ENCODE data around the gene LPP.

LPP gene

DNA sequence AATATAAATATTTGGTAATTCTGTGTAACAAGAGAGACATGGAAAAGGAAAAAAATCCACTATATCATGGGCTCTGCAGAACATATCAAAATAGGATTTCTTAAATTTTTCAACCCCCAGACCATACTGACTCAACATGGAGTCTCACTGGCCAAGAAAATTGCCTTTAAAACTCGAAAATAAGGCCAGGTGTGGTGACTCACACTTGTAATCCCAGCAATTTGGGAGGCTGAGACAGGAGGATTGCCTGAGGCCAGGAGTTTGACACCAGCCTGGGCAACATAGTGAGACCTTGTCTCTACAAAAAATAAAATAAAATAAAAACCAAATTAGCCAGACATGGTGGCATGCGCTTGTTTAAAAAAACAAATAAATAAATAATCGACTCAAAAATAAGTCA lies 723.4 kb downstream of the LPP start:
- no peak for DNase-seq (ENCODE audit: low spot score)

DNA sequence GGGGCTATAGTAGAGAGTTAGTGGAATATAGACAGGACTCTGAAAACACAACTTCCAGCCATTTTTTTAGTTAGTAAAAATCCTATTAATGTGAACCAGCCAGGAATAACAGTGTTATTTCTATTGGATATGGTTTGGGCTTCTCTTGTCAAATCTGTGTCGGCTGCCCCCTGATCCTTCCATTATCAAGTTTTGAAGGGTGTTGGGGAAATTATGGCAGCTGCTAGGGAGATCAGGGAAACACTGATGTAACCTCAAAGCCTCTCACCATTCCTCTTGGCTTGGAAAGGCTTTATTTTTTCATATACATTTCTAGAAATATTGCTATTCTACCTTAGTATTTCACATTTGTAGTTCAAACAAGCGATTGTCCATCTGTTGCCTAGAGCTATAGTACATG lies 724.1 kb downstream of the LPP start:
- no peak for DNase-seq (ENCODE audit: low spot score)

DNA sequence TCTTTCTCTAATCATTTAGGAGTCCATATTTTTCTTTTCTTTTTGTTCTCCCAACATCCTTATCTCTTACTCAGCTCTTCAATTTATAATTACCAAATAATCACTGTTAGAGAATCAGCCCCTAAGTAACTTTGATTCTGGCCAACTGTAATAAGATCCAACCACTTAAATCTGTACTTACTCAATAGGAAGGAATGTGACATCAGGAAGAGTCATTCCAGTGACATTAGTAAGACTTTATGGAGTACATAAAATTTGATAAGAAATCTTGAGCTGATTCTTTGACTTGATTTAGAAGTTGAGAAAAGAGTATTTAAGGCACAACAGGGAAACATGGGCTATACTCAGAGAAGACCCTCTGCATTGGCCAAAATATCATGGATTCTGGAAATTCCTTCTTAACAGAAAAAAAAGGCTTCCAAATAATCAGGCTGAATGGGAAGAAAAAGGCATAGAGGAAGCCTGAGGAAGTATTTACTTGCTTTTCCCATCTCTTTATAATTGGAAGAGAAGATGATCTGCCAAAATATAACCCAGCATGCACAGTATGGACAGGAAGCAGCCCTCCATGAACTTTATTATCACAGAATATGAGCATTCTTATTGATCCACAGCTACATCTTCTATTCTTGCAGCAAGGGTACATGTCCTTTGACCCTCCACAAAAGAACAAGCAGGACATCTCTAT lies 728.1 kb downstream of the LPP start:
- no peak for DNase-seq (ENCODE audit: low spot score)

DNA sequence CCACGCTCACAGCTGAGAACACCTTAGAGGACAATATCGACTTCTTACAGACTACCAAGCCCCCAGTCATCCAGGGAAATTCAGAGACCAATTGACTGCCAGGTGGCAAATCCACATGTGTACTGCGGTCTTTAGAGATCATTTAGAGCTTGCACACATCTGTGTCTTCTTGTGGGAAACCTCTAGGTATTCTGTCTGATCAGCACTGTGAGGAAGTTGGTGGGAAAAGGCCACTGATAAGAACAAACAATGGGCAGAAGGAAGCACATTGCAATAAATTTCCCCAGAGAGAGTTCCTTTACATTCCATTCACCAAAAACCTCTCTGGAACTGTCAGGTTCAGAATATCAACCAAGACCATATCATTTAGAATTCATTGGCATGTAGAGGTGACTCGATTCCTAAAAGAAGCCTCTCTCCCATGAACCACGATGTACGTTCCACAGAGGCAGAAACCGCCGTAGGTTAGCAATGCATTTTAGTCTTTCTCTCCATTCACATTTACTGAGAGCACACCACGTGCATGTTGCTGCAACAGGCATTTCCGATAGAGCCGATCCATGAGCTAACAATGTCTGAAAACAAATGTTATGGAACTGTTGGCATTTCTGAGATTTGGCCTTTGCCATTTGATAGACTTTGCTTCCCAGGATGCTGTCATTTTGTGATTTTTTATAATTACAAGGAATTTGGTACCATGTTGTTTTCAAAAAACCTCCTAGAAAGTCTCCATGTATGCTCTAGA lies 730.5 kb downstream of the LPP start:
- no peak for DNase-seq (ENCODE audit: low spot score)

DNA sequence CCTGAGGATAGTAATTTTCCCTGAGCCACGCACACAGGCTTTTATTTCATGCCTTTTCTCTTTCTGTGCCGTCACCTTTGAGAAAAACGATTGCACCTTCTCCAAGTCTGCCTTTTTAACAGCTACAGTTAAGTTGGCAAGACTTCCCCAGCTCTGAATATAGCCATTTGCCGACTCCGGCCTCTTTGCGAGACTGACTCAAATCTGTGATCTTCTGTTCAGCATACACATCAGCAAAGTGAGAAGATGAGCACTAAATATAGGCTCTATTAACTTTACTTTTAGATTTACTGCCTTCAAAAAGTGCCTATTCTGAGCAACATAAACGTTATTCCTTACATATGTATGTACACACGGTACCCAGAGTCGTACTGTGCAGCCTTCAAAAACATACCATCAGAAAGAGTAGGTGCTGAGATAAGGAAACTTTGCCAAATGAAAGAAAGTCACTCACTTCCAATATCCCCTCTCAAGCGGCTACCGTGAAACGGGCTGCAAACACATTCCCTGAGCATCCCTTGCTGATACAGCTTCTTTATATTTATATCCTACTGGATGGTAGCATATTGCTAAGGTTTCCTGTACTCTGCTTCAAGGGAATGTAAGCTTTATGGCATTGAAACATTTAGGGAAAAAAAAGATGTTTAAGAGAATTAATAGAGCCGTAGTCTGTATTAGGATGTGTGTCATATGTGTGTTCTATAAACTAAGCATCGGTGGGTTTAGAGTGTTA lies 734.5 kb downstream of the LPP start:
- no peak for DNase-seq (ENCODE audit: low spot score)

DNA sequence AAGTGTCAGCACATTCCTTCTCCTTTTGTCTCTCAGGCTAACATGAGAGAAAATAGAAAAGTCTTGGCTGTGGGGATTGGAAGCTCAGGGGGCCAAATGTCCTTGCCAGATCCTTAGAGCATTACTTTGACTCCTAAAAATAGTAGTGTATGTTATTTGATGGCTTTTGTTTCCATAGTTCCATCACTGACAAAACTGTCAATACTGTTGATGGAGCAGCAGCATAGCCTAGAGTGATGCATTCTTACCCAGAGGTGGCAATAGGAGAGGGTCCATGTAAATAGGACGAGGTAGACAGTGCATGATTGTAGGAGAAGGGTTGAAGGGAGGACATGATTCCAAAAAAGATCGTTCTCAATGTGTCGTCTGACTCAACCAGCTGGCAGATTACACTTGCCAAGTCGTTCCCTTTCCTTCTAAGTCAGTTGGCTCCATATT lies 735.1 kb downstream of the LPP start:
- no peak for DNase-seq (ENCODE audit: low spot score)

- DNase-seq (ENCODE audit: low spot score), result no peak
These were observed 736.8 kb downstream of the LPP start for GRCh38 chr3:188890572-188891270.

DNA sequence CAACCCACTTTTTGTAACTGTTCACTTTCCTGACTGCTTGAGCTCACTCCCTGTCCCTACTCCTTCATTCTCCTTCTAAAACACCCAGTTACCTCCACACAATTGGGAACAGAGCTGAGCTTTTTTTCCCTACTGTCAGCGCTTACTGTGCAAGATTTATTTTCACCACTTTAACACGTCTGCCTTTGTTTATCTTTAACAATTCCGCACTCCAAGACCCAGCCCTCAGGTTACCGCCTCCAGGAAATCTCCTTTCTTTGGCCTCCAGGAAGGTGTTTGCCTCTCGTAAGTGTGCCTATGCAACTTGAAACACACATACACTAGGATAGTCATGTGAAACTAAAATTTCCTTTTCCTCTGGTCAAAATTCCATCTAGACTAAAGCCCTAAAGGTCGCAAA lies 745.9 kb downstream of the LPP start:
- DNase-seq (ENCODE audit: low spot score), result no peak

DNA sequence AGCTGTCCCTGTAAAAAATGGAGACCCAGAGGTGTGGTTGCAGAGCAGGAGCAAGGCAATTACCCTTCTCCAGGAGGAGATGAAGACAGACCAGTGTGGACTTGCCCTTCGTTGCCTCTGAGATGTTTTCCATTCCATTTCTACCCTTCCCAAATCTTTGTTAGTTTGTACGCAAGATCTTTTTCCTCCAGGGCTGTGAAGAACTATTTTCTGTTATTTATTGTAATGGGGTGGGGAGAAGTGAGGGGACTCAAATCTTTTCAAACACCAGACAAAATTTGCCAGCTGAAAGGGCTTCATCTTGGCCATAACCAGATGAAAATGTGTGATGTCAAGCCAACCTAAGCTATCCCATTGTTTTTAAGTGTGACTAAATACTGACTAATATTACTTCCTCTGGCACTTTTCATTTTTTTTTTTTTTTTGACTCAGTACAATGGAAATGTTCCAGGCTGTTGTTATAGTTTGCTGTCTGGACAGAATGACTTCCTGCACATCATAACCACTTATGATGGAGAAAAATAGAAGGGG lies 746.5 kb downstream of the LPP start:
- no peak for DNase-seq (ENCODE audit: low spot score)

DNA sequence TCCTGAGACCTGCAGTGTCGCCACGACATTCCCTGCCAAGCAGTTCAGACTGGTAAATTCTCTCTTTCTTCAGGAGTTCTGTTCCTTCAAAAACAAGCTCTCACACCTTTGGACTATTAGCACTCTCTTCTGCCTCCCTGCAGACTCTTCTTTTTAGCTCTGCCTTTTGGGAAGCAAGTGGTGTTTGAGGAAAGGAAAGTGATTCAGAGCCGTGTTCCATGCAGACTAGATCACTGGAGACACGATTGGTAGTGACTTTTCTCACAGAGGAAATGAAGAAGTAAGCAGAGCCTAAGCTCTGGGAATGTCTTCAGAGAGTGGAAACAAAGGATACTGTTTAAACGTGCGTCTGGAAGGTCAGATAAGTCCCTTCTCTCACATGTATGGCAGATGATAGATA lies 747.2 kb downstream of the LPP start:
- DNase-seq (ENCODE audit: low spot score), result no peak

DNA sequence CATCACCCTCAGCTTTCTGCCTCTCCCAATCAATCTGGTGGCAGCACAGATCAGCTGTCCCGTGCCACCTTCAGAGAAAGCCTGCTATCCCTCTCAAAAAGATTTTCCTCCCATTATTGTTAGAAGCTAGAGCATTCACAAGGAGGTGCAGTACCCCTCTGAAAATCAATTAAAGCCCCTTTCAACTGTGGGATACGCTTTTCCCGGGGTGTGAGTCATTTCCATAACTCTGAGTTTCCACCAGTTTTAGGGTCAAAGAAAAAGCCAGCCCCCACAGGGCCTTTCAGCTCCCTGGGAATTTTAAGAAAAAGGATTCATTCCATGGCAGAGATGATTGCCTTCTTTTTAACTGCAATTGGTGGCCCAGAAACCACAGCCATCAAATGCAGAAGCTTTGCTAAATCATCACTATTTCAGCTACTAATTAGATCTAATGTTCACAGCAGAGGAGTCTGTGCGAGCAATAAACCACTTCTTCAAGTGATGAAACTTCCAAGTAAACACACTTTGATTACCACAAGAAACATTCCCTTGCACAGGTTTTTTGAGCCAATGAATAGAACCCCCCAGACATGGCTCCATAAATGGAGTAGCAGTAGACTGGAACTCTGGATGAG lies 747.8 kb downstream of the LPP start:
- no peak for DNase-seq (ENCODE audit: low spot score)

GRCh38 chr3:188904670-188905069 lies 750.7 kb downstream of the LPP start:
- no peak for DNase-seq (ENCODE audit: low spot score)

DNA sequence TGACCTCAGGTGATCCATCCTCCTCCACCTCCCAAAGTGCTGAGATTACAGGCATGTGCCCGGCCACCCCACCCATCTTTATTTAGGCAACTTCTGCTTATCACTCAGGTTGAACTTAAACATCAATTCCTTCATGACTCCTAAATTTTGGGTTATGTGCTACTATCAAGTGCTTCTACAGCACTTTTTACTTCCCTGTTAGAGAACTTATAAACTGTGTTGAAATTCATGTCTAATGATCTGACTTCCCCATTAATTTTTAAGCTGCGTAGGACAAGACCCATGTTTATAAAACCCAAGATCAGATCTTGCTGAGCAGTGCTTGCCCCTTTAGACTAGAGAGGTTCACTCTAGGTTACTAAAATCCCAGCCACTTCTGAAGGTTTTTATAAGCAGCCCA lies 751.6 kb downstream of the LPP start:
- DNase-seq (ENCODE audit: low spot score), result no peak

GRCh38 chr3:188906236-188906635 lies 752.3 kb downstream of the LPP start:
- DNase-seq (ENCODE audit: low spot score), result peak; percentile 86

- no peak for DNase-seq (ENCODE audit: low spot score)
These were observed 754.3 kb downstream of the LPP start for GRCh38 chr3:188908002-188908850.

DNA sequence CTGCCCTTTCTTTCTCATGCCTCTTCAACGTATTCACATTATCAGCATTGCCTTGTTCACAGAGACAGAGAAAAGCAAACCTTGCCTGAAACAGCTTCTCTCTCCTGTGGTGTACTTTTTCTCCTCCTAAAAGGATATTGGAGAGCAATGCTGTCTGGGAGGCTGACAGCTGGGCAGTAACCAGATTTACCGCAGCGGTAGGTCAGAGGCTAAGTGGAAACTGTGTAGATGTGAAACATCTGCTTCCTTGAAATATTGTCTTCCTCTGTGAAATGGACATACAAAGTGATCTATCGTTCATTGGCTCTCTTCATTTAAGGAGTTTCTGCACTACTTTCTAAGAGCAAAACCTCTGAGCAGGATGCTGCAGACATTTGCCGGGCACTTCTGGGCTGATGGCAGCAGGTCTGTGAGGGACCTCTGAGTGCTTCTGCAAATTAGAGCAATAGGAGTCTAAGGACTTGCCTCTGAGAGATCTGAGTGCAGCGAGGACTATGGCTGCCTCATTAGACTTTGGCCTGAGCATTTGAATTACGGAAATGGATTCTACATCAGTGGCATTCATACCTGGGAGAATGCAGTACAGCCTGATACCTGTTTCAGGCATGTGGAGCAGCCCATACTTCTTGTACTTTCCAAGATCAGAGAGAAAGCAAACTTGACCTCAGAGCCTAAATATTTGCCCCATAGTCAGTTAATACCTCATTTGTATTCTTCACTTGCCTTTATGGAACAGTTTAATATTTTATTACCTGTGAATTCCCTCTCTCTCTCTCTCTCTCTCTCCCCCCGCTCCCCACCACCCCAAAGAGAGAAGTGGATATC lies 757.3 kb downstream of the LPP start:
- DNase-seq (ENCODE audit: low spot score), result no peak

GRCh38 chr3:188913084-188913483 lies 759.1 kb downstream of the LPP start:
- no peak for DNase-seq (ENCODE audit: low spot score)

DNA sequence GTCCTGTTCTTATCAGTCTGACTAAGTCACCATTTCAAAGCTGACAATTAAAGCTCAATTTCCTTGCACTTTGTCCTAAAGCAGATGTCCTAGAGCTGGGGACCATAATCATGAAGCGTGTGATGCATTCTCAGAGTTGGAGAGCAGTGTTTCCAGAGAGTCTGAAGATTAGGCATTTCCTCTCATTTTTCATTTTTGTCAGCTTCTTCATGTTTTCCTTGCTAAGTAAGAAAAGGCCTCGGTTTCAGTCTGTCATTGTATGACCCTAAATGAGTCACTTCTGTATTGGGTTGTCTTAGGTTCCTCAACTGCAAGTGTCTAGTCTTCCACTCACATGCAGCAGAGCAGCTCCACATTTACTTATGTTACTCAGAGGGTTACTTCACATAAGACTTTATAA lies 760.6 kb downstream of the LPP start:
- DNase-seq (ENCODE audit: low spot score), result no peak

DNA sequence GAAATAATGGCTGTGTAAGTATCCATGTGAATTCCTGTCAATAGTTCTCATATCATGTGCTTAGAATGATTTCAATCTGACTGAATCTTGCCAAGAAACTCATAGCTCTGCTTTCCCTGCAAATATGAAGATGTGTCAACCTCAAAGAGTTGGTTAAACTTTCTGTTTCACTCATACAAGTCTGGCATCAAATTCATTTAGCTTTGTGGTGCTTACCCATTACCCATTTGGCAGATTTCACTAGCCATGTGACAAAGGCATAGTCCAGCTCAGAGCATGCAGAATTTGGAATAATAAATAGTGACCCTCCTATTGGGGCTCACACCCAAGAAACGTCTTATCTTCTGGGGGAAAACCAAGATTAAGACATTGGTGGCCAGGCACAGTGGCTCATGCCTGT lies 761.2 kb downstream of the LPP start:
- DNase-seq (ENCODE audit: low spot score), result no peak

- peak; percentile 31 for DNase-seq (ENCODE audit: low spot score)
These were observed 763.0 kb downstream of the LPP start for GRCh38 chr3:188916934-188917401.

All from Ammon's horn (tissue), 1 donor.